M059J (cell line): ENCODE results near the gene INHA. TPM values are rescaled to one million over a fixed set of nuclear protein-coding genes. Genes with fewer than 3 reads are reported as not detected.

Experiments
- DNase-seq: peaks from one replicate; pipeline ENCODE4 v3.0.0-alpha.2; 2012; ENCODE audit warnings: low read depth
- total RNA-seq: library from RNA; depleted of rRNA; stranded (reverse); fragments of >200 nt; shearing (Covaris generic); gene quantifications from 2 replicates; pipeline ENCODE4 v1.2.3, GENCODE V29; 2014

INHA gene
- total RNA-seq, 1 experiment from 2014 or later, result 0.12 TPM

DNA sequence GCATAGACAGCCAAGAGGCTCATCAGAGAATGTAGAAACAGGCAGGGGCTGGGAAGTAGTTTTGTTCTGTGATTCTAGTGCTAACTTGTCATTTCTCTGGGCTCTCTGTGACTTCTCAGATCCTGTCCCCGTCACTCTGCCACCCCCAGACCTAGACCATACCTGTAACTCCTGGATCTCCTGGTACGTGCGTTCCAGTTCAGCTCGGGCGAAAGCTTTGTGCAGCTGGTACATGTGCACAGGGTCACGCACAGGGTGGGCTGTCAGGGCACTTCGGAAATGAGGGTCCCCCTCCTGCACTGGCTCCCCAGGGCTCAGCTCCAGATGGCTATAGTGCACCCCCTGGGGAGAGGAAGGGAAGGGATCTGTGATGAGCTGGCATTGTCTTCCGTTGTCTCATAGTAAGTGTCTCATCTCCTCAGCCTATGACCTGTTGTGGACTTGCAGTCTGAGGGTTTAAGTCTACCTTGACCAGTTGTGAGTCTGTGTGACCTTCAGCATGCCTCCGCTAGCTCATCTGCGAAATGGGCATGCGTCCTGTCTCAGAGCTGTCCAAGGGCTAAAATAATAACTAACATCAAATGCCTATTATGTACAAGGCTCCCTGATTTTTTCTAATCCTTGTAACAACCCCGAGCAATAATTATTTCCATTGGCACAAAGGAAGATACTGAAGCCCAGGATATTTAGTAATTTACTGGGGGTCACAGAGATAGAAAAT, 31.2 kb upstream of the INHA start:
- DNase-seq, result no peak

GRCh38 chr2:219541611-219542180, 30.4 kb upstream of the INHA start:
- DNase-seq, result no peak

GRCh38 chr2:219542931-219543595, 29.0 kb upstream of the INHA start:
- DNase-seq, result peak; percentile 51

DNA sequence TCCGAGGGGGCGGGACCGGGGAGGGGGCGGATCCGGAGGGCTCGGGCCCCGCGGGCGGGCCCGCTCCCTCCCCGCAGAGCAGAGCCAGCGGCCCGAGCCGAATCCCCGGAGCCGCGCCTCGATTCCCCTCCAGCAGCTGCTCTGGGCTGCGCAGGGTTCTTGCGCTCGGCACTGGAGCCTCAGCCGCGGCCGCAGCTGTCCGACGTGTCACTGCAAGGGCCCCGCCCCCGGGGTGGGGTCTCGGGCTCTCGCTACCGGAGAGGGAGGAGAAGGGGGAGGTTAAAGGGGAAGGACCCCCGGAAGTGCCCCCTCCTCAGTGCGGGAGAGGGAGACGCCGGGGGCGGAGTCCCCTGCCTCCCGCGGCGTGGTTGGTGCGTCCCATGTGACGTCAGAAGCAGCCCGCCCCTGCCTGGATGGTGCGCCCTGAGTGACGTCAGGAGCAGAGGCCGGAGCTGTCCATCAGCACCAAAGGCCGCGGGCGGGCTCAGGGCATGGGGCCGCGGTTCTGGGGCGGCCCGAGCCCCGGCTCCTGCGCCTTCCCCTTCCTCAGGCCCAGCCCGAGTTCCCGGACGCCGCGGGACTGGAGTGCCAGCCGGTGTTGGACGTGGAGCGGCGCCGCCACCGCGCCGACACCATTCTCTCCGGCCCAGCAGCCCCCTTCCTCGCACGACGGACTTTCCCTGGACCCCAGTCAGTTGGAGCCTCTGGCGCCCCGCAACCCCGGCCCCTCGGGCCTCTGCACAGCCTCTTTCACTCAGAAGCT, 28.3 kb upstream of the INHA start, which contains the start of the genes CHPF and TMEM198:
Gene CHPF, minus strand, starts transcription at position 214 of the 763 bp plus-strand sequence. CDS start 271 bp downstream, outside the sequence.
Gene TMEM198, plus strand, starts transcription at position 433 of the 763 bp plus-strand sequence. CDS start 700 bp downstream, outside the sequence.
- peak; percentile 97 for DNase-seq

- DNase-seq, result no peak
These were observed 27.5 kb upstream of the INHA start for GRCh38 chr2:219544567-219544966.

GRCh38 chr2:219545295-219545942, 26.7 kb upstream of the INHA start:
- no peak for DNase-seq

- DNase-seq, result no peak
These were observed 26.2 kb upstream of the INHA start for GRCh38 chr2:219545943-219546352.

- DNase-seq, result no peak
These were observed 24.5 kb upstream of the INHA start for GRCh38 chr2:219547621-219548020.

- no peak for DNase-seq
These were observed 23.1 kb upstream of the INHA start for GRCh38 chr2:219548990-219549389.

DNA sequence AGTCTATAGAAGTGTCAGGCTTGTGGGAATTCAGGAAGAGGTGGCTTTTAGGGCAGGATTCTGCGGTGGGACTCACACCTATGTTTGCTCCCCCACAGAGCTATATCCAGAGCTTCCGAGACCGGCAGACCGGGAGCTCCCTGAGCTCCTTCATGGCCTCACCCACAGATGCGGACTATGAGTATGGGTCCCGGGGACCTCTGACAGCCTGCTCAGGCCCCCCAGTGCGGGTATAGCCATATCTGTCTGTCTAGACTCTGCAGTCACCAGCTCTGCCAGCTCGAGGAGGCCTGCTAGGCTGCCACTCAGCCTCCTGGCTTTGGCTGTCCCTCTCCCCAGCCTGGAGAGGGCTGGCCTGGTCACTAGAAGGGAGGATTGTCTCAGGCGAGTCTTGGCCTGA, 22.5 kb upstream of the INHA start:
- no peak for DNase-seq

DNA sequence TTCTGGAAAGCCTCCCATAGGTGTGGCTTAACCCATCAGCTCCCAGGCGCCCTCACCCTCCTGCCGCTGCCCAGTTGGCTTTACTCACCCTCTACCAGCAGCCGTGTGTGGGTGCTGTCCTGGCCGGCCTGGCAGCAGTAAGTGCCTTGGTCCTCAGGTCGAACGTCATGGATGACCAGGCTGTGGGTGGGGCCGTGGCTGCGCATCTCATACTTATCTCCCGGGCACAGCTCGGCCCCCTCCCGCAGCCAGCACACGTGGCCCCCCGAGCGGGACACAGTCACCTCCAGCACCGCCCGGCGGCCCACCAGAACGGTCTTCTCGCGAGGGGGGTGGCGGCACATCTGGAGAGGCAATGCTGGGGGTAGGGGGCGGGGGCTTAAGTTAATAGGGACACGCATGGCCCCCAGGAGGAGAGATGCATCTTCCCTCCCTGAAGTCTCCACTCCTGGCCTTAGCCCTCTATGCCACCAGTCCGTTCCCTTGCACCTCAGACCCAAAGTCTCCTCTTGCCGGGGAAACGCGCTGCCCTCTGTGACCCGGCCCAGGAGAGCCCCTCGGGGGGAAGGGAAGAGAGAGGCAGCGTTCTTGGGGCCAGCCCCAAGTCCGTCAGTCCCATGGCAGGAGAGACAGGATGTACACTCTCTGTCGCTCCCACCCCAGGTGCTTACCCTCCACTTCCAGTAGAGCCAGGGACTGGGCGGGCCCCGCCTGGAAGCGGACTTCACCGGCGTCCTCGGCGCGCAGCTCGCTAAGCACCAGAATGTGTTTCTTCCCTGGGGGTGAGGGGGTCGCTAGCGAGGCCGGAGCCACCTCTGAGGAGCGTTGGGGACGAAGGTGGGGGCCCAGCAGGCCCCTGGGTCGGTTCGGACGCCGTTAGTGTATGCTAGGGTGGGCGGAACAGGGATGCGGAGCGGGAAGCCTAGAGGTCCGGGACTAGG, 20.4 kb upstream of the INHA start:
- peak; percentile 22 for DNase-seq

DNA sequence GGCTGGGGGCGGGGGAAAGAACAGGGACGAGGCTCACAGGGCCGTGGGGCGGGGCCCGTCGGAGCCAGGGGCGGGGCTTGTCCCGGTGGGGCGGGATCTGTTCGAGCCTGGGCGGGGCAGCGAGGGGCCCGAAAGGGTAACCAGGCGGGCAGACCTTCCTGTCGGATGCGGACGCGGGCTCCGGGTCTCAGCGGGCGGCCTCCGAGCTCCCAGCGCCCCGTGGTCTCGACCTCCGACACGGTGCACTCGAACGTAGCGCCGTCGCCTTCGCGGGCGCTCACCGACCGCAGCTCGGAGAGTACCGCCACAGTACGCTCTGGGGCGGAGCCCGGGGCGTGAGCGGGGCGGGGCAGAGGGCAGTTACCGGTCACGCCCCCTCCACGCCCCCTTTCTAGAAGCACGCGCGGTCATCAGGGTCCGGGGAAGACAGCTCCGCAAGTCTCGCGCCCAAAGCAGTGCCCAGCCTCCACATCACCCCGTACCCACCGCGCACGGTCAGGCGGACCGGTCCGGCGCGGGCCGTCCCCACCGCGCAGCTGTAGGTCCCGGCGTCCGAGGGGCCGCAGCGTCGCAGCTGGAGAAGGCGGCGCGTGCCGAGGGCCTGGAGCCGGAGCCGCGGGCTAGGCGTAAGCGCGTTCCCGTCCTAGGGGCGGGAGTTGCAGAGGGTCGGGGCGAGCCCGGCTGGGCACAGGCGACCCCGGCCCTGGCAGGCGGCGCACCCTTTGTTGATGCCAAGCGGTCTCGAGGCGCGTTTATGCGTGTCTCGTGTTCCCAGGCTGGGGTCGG, 19.5 kb upstream of the INHA start:
- peak; percentile 74 for DNase-seq

- DNase-seq, result no peak
These were observed 19.0 kb upstream of the INHA start for GRCh38 chr2:219553168-219553417.

- DNase-seq, result no peak
These were observed 18.6 kb upstream of the INHA start for GRCh38 chr2:219553463-219553963.

DNA sequence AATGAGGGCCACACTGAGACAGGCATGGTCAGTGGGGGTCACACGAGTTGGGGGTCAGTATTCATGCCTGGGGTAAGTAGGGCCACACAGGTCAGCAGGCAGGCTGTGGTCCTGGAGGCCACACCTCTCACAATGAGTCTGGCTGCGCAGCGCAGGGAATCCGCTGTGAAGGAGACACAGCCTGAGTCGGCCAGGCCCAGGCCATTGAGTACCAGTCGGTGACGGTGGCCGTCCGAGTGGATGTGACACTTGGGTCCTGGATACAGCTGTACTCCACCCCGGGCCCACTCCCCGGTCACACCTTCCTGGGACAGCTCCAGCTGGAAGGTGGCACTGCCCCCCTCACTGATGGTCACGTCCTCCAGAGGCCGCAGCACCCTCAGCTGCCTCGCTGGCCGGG, 17.8 kb upstream of the INHA start:
- DNase-seq, result no peak

DNA sequence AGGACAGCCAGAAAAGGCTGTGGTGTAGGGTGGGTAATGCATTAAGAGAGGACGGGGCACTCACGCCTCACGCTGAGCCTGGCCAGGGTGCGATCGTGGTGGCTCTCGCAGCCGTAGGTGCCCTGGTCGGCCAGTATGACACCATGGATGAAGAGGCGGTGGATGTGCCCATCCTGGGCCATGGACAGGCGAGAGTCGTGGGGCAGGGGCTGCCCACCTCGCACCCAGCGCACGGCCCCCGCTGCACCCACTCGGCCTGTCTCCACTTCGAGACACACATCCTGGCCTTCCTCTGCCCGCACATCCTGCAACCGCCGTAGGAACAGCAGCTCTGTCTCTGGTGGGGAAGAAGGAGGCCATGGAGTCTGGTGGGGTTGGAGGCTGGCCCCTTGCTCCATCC, 16.2 kb upstream of the INHA start:
- no peak for DNase-seq

DNA sequence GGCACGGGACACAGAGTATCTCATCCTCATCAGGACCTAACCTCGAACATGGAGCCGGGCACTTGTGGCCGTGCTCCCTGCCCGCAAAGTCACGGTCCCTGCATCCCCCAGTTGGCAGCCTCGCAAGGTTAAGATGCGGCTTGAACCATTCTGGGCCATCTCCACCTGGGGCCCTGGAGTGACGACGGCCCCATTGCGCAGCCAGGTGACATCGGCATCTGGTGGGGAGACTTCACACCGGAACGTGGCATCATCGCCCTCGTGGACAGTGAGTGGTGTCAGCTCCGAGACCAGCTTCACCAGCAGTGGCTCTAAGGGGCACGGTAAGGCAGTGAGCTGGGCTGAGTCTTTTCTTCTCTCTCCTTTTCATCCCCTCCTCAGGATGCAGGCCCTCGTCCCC, 15.7 kb upstream of the INHA start:
- DNase-seq, result no peak

DNA sequence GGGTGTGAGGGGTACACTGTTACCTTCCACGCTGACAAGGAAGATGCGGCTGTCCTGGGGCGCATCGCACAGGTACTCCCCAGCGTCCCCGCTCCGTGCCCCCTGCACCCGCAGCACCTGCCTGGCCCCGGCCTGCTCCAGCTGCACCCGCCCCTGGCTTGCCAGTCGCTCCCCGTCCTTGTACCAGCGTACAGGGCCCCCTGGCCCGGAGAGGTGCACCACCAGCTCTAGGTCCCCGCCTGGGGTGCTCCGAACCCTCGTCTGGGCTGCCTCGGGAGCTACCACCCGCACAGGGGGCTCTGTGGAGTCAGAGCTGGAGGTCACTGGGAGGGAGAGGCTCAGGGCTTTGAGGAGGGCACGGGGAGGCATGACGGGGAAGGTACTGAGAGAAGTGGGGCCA, 14.8 kb upstream of the INHA start:
- no peak for DNase-seq
